Measurements from ENCODE around the gene DTNA.

DNA sequence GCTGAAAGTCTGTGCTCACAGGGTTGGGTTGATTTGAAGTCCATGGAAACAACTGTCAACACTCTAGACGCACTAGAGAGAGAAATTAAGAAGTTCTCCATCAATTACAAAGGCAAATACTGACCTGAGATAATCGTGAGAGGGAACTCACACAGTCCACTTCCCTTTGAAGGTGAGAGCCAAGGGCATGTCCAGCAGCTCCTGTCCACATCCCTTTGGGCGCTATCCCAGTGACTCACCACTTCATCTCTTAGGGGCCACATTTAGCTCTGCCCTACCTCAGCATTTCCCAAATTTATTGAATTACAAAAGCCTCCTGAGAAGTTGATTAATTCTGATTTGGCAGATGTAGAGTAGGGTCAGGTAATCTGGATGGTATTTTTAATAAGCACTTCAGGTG is 182.3 kb downstream of the DTNA start:
- TF ChIP-seq, protein P1, sequence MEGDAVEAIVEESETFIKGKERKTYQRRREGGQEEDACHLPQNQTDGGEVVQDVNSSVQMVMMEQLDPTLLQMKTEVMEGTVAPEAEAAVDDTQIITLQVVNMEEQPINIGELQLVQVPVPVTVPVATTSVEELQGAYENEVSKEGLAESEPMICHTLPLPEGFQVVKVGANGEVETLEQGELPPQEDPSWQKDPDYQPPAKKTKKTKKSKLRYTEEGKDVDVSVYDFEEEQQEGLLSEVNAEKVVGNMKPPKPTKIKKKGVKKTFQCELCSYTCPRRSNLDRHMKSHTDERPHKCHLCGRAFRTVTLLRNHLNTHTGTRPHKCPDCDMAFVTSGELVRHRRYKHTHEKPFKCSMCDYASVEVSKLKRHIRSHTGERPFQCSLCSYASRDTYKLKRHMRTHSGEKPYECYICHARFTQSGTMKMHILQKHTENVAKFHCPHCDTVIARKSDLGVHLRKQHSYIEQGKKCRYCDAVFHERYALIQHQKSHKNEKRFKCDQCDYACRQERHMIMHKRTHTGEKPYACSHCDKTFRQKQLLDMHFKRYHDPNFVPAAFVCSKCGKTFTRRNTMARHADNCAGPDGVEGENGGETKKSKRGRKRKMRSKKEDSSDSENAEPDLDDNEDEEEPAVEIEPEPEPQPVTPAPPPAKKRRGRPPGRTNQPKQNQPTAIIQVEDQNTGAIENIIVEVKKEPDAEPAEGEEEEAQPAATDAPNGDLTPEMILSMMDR (optimal IDR thresholded peaks at IDR 0.05 in 1 of 3, IDR thresholded peaks at IDR 0.05 in 1 of 3, conservative IDR thresholded peaks at IDR 0.05 in 1 of 3; ENCODE audit: extremely low read depth in 1 of 3, insufficient read depth in 2 of 3, low read length in 3 of 3) = no peak
- TF ChIP-seq EZH2 (IDR thresholded peaks at IDR 0.05; ENCODE audit: low read length) = no peak
